GM23248 (cell line): ENCODE measurements around the gene EARS2. TPM values are rescaled to one million over a fixed set of nuclear protein-coding genes. Genes with fewer than 3 reads are reported as not detected.

Experiments used
- DNase-seq: peaks from one replicate; pipeline ENCODE4 v3.0.0-alpha.2; 2015
- H2AFZ ChIP-seq: fragments of 200-600 bp; sonication (generic); 2 replicates; pipeline ENCODE4 v1.6.1; 2016; ENCODE audit warnings: antibody characterized with exemption
- H3F3A ChIP-seq: fragments of 200-600 bp; sonication (generic); 2 replicates; pipeline ENCODE4 v1.6.1; 2016; ENCODE audit warnings: mild to moderate bottlenecking, antibody characterized with exemption, mixed run types; ENCODE audit not compliant: insufficient read depth
- H3K27ac ChIP-seq: fragments of 200-600 bp; sonication (generic); 2 replicates; pipeline ENCODE4 v1.5.1; 2016; ENCODE audit warnings: mild to moderate bottlenecking
- H3K27me3 ChIP-seq: fragments of 200-600 bp; sonication (generic); replicated peaks from 2 replicates; pipeline ENCODE4 v1.6.1; 2016; ENCODE audit warnings: mild to moderate bottlenecking; ENCODE audit not compliant: insufficient read depth
- H3K36me3 ChIP-seq: fragments of 200-600 bp; sonication (generic); 2 replicates; pipeline ENCODE4 v1.6.1; 2016; ENCODE audit warnings: low read depth, mild to moderate bottlenecking
- H3K4me1 ChIP-seq: fragments of 200-600 bp; sonication (generic); 2 replicates; pipeline ENCODE4 v1.6.1; 2016; ENCODE audit warnings: mild to moderate bottlenecking; ENCODE audit not compliant: insufficient read depth
- H3K4me2 ChIP-seq: fragments of 200-600 bp; sonication (generic); one replicate; pipeline ENCODE4 v1.6.1; 2016; ENCODE audit warnings: mild to moderate bottlenecking; ENCODE audit not compliant: unreplicated experiment
- H3K4me3 ChIP-seq: fragments of 200-600 bp; sonication (generic); 2 replicates; pipeline ENCODE4 v1.5.1; 2016; ENCODE audit warnings: mild to moderate bottlenecking
- H3K79me2 ChIP-seq: fragments of 200-600 bp; sonication (generic); 2 replicates; pipeline ENCODE4 v1.6.1; 2016; ENCODE audit warnings: mild to moderate bottlenecking; ENCODE audit not compliant: insufficient read depth
- H3K9ac ChIP-seq: fragments of 200-600 bp; sonication (generic); 2 replicates; pipeline ENCODE4 v1.6.1; 2016; ENCODE audit warnings: mild to moderate bottlenecking
- H3K9me2 ChIP-seq: fragments of 200-600 bp; sonication (generic); 2 replicates; pipeline ENCODE4 v1.6.1; 2016; ENCODE audit warnings: mixed run types, mild to moderate bottlenecking, moderate library complexity; ENCODE audit not compliant: insufficient read depth
- H3K9me3 ChIP-seq: fragments of 200-600 bp; sonication (generic); one replicate; pipeline ENCODE4 v1.6.1; 2017; ENCODE audit warnings: low read depth
- H4K20me1 ChIP-seq: fragments of 200-600 bp; sonication (generic); 2 replicates; pipeline ENCODE4 v1.6.0; 2016; ENCODE audit not compliant: insufficient read depth
- EZH2 ChIP-seq: fragments of 200-600 bp; sonication (generic); IDR thresholded peaks from 2 replicates; pipeline ENCODE4 v1.6.1; 2018; ENCODE audit warnings: antibody characterized with exemption, mild to moderate bottlenecking; ENCODE audit not compliant: insufficient read depth, poor library complexity, severe bottlenecking
- EZH2phosphoT487 ChIP-seq: fragments of 200-600 bp; sonication (generic); IDR thresholded peaks from 2 replicates; pipeline ENCODE4 v1.6.1; 2018; ENCODE audit warnings: antibody characterized with exemption, moderate library complexity, mild to moderate bottlenecking, low read depth; ENCODE audit not compliant: insufficient read depth
- WGBS, 2 experiments: methylation state at CpG; one replicate each; pipeline ENCODE4 v1.1.6; 2015 to 2017; ENCODE audit warnings: low lambda C conversion rate in 2 of 2, low coverage in 1 of 2; ENCODE audit errors: missing lambda C conversion rate in 2 of 2; 5-methylcytosine and 5-hydroxymethylcytosine counted together
- in situ Hi-C: fragments of 300-500 bp; cut with MboI; formaldehyde crosslinking; loops from 2 replicates; pipeline ENCODE4 v1.15.0; 2020
- polyA plus RNA-seq: library from polyadenylated mRNA; unstranded; fragments of >200 nt; fragmentation: Nextera tagmentation; extraction: Ambion mirVana; gene quantifications from 2 replicates; pipeline ENCODE4 v1.2.1, GENCODE V29; 2016
- total RNA-seq: library from RNA; depleted of rRNA; stranded (reverse); fragments of >200 nt; shearing (Covaris generic); gene quantifications from 2 replicates; pipeline ENCODE4 v1.2.3, GENCODE V29; 2014

The EARS2 gene
- total and polyA plus RNA-seq, 2 experiments from 2014 or later, result 15.6 to 27.1 TPM

DNA sequence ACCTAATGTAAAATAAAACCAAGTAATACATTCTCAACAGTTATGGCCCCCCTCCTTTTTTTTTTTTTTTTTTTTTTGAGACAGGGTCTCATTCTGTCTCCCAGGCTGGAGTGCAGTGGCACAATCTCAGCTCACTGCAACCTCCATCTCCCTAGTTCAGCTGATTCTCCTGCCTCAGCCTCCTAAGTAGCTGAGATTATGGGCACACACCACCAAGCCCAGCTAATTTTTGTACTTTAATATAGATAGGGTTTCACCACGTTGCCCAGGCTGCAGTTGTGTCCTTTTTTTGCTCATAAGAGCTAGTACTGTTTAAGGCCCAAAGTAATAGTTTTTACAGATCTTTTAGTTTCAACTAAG, 18.3 kb downstream of the EARS2 start:
- Histone ChIP-seq H3F3A (peaks cover 10% of the 10 kb centered on the region; the same call in 1 of the 2 replicates), H3K27me3 (no peaks in the 10 kb centered on the region), H3K9ac (peak overlapping the region; percentile 53), H4K20me1 (no peaks in the 10 kb centered on the region), H3K79me2 (no peaks in the 10 kb centered on the region), H3K27ac (peak overlapping the region; percentile 72), H2AFZ (peak overlapping the region; percentile 10; the same call in 1 of the 2 replicates), H3K9me3 (no peaks in the 10 kb centered on the region), H3K4me2 (peak overlapping the region; percentile 9), H3K36me3 (peaks cover 13% of the 10 kb centered on the region; the same call in 1 of the 2 replicates), H3K9me2 (no peaks in the 10 kb centered on the region), H3K4me1 (peaks cover 27% of the 10 kb centered on the region), H3K4me3 (no peak overlapping the region)
- WGBS, 2 experiments, result 79 to 88% methylated on average over 1 of the region's 1 CpG
- DNase-seq, result no peak
- in situ Hi-C loops, result no loop called here
- TF ChIP-seq EZH2 (no peak), EZH2phosphoT487 (no peak)

DNA sequence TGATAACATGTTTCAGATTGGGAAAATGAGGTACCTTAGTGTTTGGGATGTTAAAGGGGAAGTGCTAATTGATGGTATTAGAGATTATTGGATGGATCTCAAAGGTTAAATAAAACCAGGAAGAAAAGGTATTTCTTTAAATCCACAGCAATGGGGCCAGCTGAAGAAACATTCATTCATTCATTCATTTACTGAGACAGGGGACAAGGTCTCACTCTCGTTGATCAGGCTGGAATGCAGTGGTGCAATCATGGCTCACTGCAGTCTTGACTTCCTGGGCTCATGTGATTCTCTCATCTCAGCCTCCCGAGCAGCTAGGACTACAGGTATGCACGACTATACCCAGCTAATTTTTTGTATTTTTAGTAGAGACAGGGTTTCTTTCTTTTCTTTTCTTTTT, 19.8 kb downstream of the EARS2 start:
- TF ChIP-seq EZH2phosphoT487 (no peak), EZH2 (no peak)
- Histone ChIP-seq H3K27ac (no peak overlapping the region), H4K20me1 (no peaks in the 10 kb centered on the region), H3K79me2 (no peaks in the 10 kb centered on the region), H2AFZ (no peak overlapping the region), H3F3A (peaks cover 10% of the 10 kb centered on the region; the same call in 1 of the 2 replicates), H3K4me1 (peaks cover 27% of the 10 kb centered on the region), H3K9me3 (no peaks in the 10 kb centered on the region), H3K4me3 (no peak overlapping the region), H3K9me2 (no peaks in the 10 kb centered on the region), H3K4me2 (no peak overlapping the region), H3K36me3 (peaks cover 27% of the 10 kb centered on the region; the same call in 1 of the 2 replicates), H3K27me3 (no peaks in the 10 kb centered on the region), H3K9ac (no peak overlapping the region)
- no peak for DNase-seq
- whole genome bisulfite sequencing, 2 experiments, result 70 to 74% methylated on average over 3 of the region's 3 CpGs
- in situ Hi-C loops, result no loop called here

DNA sequence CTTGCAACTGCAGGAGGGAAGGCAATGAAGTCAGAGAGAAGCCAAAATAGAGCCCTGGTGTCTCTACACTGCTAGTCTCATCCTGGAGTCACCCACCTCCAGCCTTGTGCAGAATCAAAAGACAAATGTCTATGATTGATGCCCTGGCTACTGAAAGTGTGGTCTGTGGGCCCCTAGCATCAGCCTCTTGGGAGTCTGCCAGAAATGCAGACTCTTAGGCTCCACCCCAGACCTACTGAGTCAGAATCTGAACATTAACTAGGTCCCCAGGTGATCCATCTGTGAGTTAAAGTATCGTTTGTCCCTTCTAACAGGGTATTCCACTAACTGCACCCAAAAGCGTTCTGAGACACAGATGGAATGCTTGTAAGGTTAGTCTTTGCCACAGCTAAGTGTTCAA, 21.2 kb downstream of the EARS2 start:
- DNase-seq, result peak; percentile 21
- no peak overlapping the region for H2AFZ ChIP-seq
- H3K27ac ChIP-seq, result peak overlapping the region; percentile 27; the same call in 1 of the 2 replicates
- H3K27me3 ChIP-seq, result no peaks in the 10 kb centered on the region
- H3K9ac ChIP-seq, result no peak overlapping the region
- WGBS, 2 experiments, result 84 to 96% methylated on average over 2 of the region's 2 CpGs
- H3K4me1 ChIP-seq, result peaks cover 27% of the 10 kb centered on the region
- no peaks in the 10 kb centered on the region for H3K79me2 ChIP-seq
- no peak overlapping the region for H3K4me3 ChIP-seq
- H4K20me1 ChIP-seq, result no peaks in the 10 kb centered on the region
- H3K9me3 ChIP-seq, result no peaks in the 10 kb centered on the region
- H3F3A ChIP-seq, result peaks cover 10% of the 10 kb centered on the region; the same call in 1 of the 2 replicates
- in situ Hi-C loops, result no loop called here
- no peaks in the 10 kb centered on the region for H3K9me2 ChIP-seq
- H3K36me3 ChIP-seq, result peaks cover 32% of the 10 kb centered on the region; the same call in 1 of the 2 replicates
- TF ChIP-seq EZH2, result no peak
- no peak overlapping the region for H3K4me2 ChIP-seq

DNA sequence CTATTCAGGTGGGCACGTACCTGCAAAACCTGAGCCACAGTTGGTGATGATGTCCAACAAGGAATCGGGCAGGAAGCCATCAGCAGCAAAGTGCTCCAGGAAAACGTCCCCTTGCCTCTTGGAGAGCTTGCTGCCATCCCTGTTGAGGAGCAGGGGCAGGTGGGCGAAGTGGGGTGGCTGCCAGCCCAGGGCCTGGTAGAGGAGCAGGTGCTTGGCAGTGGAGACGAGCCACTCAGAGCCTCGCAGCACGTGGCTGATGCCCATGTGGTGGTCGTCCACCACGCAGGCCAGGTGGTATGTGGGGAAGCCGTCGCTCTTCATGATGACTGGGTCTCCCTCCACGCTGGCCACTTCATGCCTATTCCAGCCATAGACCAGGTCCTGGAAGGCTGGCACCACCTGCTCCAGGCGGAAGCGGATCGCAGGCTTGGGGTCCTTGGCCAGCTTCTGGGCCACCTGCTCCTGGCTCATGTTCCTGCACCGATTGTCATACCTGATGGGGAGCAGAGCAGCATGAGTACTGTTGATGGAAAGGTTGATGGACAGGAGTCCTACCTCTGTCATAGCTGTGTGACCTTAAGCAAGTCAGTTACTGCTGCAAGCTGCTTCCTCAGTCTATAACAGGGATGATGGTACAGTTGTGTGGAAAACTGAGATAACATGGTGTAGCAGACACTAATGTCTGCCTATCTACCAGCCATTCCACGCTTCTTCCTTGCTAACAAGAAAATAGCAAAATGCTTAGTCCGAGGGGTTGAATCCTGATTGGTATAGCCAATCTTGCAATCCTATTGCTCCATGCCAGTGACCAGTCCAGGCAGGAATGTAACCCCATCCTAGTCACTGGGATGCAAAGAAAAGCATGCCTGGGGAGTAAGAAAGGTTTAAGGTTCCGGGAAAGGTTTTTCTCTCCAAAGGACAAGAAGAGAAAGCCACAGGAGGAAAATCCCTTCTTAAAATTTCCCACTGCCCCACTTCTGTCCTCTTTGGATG, 22.0 kb downstream of the EARS2 start:
- no peaks in the 10 kb centered on the region for H3K9me3 ChIP-seq
- H4K20me1 ChIP-seq, result no peaks in the 10 kb centered on the region
- H3K4me3 ChIP-seq, result no peak overlapping the region
- no peaks in the 10 kb centered on the region for H3K27me3 ChIP-seq
- H3K27ac ChIP-seq, result peak overlapping the region; percentile 27; the same call in 1 of the 2 replicates
- 91 to 93% methylated on average over 19 of the region's 19 CpGs for WGBS, 2 experiments
- no peaks in the 10 kb centered on the region for H3K79me2 ChIP-seq
- H3K4me2 ChIP-seq, result no peak overlapping the region
- H3K36me3 ChIP-seq, result peaks cover 32% of the 10 kb centered on the region; the same call in 1 of the 2 replicates
- DNase-seq, result peak; percentile 55
- H3K9me2 ChIP-seq, result no peaks in the 10 kb centered on the region
- H3K4me1 ChIP-seq, result peaks cover 27% of the 10 kb centered on the region
- no peak overlapping the region for H2AFZ ChIP-seq
- H3K9ac ChIP-seq, result no peak overlapping the region
- TF ChIP-seq EZH2 (no peak), EZH2phosphoT487 (no peak)
- peaks cover 10% of the 10 kb centered on the region; the same call in 1 of the 2 replicates for H3F3A ChIP-seq
- in situ Hi-C loops, result no loop called here
